CD4-positive, alpha-beta T cell treated with Interleukin-17A for 1 hour (primary cell): Measurements from ENCODE around the gene LIPT2.

Experiments
- DNase-seq: peaks from one replicate; pipeline ENCODE4 v3.0.0-alpha.2; 2020

Gene LIPT2

GRCh38 chr11:74462631-74463030 lies 30.9 kb downstream of the LIPT2 start:
- DNase-seq = no peak

GRCh38 chr11:74462009-74462408 lies 31.5 kb downstream of the LIPT2 start:
- peak; percentile 23 for DNase-seq

- DNase-seq = no peak
Measured at GRCh38 chr11:74460481-74461154, 32.9 kb downstream of the LIPT2 start.

GRCh38 chr11:74460065-74460464 lies 33.5 kb downstream of the LIPT2 start:
- no peak for DNase-seq

- DNase-seq = no peak
Measured at GRCh38 chr11:74459584-74459983, 33.9 kb downstream of the LIPT2 start.

- DNase-seq = no peak
Measured at GRCh38 chr11:74457356-74457755, 36.2 kb downstream of the LIPT2 start.

- DNase-seq = peak; percentile 63
Measured at GRCh38 chr11:74453373-74453975, 40.0 kb downstream of the LIPT2 start.

GRCh38 chr11:74452366-74452765 lies 41.2 kb downstream of the LIPT2 start:
- DNase-seq = no peak

GRCh38 chr11:74450318-74450717 lies 43.2 kb downstream of the LIPT2 start:
- no peak for DNase-seq

GRCh38 chr11:74449369-74449931 lies 44.1 kb downstream of the LIPT2 start:
- DNase-seq = peak; percentile 77

- no peak for DNase-seq
Measured at GRCh38 chr11:74447720-74448119, 45.8 kb downstream of the LIPT2 start.

- DNase-seq = no peak
Measured at GRCh38 chr11:74446532-74446938, 47.0 kb downstream of the LIPT2 start.

- no peak for DNase-seq
Measured at GRCh38 chr11:74444173-74444826, 49.2 kb downstream of the LIPT2 start.

GRCh38 chr11:74443071-74443864 lies 50.3 kb downstream of the LIPT2 start:
- no peak for DNase-seq

GRCh38 chr11:74442636-74443035 lies 50.9 kb downstream of the LIPT2 start:
- no peak for DNase-seq
